Activated effector memory CD4-positive, alpha-beta T cell treated with anti-CD3 and anti-CD28 coated beads, Interleukin-2, amount 50 U/mL, for 16 hours (primary cell): ENCODE measurements around the gene RIPPLY3.

Experiments used
- DNase-seq: peaks from one replicate; pipeline ENCODE4 v3.0.0-alpha.2; 2020

Gene RIPPLY3

GRCh38 chr21:37006486-37007291 is at the start of gene RIPPLY3:
TSS of gene RIPPLY3 (plus strand) at chr21:37006702. CDS start at chr21:37006773, 71 bp downstream.
- no peak for DNase-seq

- DNase-seq, result no peak
Measured at GRCh38 chr21:36959020-36959835, 47.3 kb upstream of the RIPPLY3 start.

GRCh38 chr21:36960676-36961284 is 45.7 kb upstream of the RIPPLY3 start:
- DNase-seq, result no peak

GRCh38 chr21:36962098-36962780 is 44.3 kb upstream of the RIPPLY3 start:
- no peak for DNase-seq

- no peak for DNase-seq
Measured at GRCh38 chr21:36964398-36964797, 42.1 kb upstream of the RIPPLY3 start.

- no peak for DNase-seq
Measured at GRCh38 chr21:36964827-36965719, 41.4 kb upstream of the RIPPLY3 start.

- no peak for DNase-seq
Measured at GRCh38 chr21:36965720-36966065, 40.8 kb upstream of the RIPPLY3 start.

- DNase-seq, result peak; percentile 90
Measured at GRCh38 chr21:36966066-36966820, 40.3 kb upstream of the RIPPLY3 start, which contains the start of gene HLCS. TSS of gene HLCS (minus strand) at chr21:36966669. CDS start at chr21:36966638, 31 bp downstream.

- DNase-seq, result no peak
Measured at GRCh38 chr21:36966821-36967768, 39.4 kb upstream of the RIPPLY3 start.

- DNase-seq, result no peak
Measured at GRCh38 chr21:36968414-36968813, 38.1 kb upstream of the RIPPLY3 start.

- DNase-seq, result no peak
Measured at GRCh38 chr21:36968976-36969375, 37.5 kb upstream of the RIPPLY3 start.

- DNase-seq, result no peak
Measured at GRCh38 chr21:36973986-36974850, 32.3 kb upstream of the RIPPLY3 start.

GRCh38 chr21:36974851-36975192 is 31.7 kb upstream of the RIPPLY3 start:
- no peak for DNase-seq

- no peak for DNase-seq
Measured at GRCh38 chr21:36976228-36976861, 30.2 kb upstream of the RIPPLY3 start.

GRCh38 chr21:36976882-36977651 is 29.4 kb upstream of the RIPPLY3 start:
- DNase-seq, result peak; percentile 73

GRCh38 chr21:36980280-36981048 is 26.0 kb upstream of the RIPPLY3 start:
- DNase-seq, result no peak

- DNase-seq, result no peak
Measured at GRCh38 chr21:36981049-36981391, 25.5 kb upstream of the RIPPLY3 start.
